NCI-H748 (cell line): Measurements from ENCODE around the gene LDAH.

Experiments used
- DNase-seq: peaks from one replicate; lab custom pipeline; 2025; ENCODE audit not compliant: unreplicated experiment; lab: John Stamatoyannopoulos, UW

Gene LDAH

DNA sequence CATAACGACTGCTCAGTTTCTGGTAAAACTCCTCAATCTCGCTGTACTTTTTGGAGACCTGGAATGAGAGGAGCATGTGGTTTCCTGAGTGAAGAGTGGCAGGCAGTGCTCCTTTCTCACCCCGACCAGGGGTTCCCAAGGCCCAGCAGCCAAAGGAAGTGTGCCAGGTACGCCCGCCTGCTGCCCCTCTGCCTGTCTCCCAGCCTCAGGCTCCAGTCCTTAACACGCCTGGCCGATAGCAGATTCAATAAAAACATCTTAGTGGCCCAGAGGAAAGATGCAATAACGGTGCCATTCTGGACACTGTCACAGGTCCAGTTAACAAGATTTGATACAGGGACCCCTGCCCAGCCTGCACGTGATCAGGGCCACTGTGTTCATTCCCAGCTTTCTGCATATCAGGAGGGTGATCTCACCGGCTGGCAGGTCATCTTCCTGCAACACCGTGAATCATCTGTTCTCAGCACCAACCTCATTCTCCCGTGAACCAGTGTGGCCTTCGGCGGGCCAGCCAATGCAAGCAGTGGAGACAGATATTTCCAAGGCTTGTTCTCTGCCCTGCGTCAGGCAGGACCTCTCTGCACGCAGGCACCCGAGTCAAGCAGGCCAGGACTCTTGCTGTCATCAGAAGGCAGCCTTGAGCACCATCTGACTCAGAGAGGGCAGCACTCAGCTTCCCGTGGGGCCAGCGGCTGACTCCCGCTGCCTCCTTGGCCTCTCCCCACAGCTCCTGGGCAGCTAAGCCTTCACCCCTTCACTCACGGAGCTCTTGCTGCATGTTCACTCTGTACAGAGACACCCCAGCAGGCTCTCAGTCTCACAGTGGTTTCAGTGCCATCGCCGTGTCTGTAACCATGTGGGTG is 181.5 kb downstream of the LDAH start:
- DNase-seq: no peak

DNA sequence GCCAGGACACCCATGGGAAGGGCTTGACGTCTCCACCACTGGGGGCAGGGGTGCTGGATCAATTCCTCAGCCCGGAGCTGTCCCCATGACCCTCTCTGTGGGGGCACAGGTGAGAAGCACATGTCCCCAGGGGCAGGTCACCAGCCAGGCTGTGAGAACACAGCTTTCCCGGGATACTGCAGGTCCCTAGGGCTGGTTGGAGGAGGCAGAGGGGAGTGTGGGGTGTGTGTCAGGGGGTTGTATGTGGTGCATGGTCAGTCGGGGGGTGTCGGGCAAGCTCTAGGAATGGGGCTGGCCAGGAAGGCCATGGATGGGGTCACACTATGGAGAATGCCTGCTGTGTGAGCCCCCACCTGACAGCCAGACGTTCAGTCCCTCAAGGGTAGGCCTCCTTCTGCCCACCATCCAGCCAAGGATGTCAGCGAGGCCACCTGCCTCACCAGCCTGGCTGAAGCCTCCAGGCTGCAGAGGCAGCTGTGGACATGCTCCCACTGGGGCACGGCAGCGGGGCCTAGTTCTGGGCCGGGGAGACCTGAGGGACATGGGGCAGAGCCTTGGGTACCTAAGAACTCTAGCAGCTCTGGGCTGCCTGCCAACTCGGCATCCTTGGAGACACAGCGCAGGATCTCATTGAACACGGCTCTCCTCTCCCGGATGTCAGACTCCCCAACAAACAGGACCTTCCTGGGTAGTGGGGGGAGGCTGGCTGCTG is 182.3 kb downstream of the LDAH start:
- DNase-seq: no peak

DNA sequence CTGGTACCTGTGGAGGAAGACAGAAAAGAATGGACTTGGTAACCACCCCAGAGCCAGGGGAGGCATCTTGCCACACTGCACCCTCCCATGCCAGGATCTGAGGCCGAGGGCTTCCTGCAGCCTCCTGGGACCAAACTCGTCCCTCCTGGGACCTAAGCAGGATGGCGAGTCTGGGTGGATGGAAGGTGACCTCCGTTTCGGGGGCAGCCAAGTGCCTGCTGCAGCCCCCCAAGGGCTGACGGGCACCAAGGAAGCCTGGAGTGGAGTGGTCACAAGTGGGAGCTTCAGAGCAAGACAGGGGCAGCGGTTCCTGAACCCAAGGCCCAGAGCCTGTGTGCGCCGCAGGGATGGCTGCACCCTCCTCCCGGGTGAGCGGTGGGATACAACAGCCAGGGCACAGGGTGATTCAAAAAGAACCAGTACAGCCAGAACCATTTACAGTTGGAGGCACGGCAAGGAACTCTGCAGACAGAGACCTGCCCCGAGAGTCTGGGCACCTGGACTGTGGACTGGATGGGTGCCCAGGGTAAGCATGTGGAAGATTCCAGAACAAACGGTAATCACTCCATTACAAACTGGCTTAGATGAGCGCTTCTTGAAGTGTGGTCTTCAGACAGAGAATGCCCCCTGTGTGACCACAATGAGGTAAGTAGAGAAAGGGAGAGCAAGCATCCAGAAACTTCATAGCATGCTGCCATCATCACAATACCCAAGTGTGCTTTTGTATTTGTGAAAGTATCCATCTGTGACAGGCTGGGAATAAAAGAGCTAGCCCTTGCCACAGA is 184.1 kb downstream of the LDAH start:
- DNase-seq: no peak

DNA sequence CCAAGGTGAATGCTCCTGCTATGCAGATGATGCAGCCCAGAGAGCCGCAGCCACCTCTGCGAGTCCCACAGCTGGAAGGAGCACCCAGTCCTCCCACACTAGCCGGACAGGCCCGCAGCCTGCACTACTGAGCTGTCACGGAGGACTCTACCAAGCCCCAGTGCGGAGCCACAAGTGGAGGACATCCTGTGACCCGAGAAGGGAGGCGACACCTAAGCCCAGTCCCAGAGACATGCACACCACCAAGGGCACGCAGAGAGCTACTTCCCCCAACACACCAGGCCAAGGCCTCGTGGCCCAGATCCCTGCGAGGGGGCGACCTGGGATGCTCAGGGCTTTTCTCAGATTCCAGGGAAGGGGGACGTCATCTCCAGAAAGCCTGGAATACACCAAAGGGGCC is 184.9 kb downstream of the LDAH start:
- no peak for DNase-seq

DNA sequence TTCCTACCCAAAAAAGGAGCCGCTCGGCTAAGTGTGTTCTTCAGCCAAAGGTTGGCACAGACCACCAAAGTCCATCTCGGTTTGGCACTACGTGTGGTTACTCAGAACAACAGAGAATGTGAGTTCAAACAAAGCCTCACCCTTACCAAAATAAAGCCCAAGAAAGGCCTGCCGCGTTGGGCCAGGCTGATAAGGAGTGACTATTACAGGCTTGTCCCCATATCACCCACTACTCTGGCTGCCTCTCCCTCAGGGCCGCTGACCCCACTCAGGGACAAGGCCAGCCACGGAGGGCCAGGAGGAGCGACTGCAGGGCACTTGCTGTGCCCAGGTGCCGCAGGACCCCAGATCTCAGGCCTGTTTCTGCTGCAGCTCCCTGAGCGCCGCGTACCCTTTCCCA is 185.8 kb downstream of the LDAH start:
- DNase-seq: no peak

DNA sequence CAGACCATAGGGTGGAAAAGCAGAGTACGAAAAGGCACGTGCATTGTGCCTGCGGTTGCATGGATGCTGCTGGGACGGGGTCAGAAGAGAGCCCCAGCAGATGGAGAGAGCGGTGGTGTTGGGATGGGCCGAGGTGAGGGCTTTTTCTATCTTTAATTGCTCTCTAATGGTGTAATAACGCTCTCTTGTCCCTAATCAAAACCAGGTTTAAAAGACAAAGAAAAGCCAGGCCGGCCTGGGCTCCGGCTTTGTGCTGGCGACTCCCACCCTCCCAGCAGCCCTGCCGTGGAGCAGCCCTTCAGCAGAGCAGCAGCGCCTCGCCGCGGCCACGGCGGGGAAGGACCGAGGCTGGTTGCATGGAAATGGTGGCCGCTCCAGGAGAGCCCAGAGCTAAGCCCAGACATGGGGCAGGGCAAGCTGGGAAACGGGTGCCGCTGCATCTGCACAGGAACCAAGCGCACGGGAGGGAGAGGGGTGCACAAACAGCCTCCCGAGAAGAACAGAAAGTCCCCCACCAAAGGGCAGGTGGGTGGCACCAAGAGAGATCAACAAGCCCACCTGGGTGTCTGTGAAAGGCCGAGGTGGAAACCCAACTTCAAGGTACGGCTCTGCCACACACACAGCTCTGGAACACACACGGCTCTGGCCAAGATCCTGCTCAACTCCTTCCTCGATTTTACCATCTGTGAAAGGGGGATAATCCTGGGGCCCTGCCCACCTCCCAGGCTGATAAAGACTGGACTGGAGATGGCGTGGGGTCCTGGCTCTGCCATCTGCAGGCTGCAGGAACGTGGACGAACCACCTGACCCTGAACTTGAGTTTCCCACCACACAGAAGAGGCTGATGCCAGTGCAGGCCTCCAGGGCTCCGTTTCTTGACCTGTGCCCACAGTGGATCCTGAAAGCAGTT is 187.0 kb downstream of the LDAH start:
- DNase-seq: peak; percentile 83

DNA sequence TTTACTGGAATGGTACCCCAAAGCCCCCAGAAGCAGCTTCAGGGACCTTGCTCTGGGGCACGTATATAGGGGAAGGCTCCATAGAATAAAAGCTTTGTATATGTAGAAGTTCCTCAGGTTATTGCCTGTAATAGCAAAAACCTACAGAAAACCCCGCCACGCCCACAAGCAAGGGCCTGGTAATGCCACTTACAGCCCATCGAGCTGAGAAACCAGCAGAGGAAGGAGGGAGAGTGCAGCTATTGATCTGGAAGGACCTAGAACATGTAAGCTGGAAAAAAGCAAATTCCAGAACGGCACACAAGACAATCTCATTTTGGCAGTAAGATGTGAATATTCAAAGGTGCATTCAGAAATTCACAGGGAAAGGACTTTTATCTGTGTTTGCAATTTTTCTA is 187.8 kb downstream of the LDAH start:
- peak; percentile 30 for DNase-seq

DNA sequence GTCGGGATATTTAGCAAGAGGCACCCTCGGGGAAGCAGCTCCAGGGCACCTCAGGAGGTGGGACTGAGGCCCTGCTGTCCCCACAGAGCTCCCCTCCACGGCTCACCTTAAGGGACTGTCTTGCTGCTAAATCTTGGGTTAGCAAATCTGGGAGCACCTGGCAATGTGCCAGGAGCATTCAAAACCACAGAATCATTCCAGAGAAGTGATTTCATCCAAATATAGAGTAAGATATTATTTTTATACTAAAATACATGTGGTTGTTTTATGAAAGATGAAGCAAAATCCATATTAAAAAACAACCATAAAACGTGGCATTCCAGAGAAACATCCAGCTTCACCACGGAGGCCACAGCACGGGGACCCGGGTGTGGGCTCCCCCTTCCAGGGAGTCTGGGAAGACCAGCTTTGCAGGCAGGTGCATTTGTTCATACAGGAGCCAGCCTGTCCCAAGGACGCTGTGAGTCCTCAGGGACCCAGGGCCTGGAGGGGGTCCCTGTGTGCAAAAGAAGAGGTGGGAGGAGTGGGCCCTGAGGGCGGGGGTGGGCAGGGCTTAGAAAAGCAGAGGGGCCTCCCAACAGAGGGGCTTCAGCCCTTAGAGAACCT is 188.3 kb downstream of the LDAH start:
- no peak for DNase-seq
